Osteocyte (in vitro differentiated cells): Measurements from ENCODE around the gene C15orf40. TPM values are rescaled to one million over a fixed set of nuclear protein-coding genes. Genes with fewer than 3 reads are reported as not detected.

Experiments
- DNase-seq: peaks from one replicate; pipeline ENCODE4 v3.0.0; 2021; ENCODE audit warnings: mixed read lengths; ENCODE audit not compliant: unreplicated experiment; ENCODE audit errors: extremely low spot score
- H3K27ac Mint-ChIP-seq: one replicate; pipeline ENCODE4 v1.8.0; 2021; ENCODE audit warnings: mild to moderate bottlenecking, mixed read lengths; ENCODE audit not compliant: unreplicated experiment
- H3K27me3 Mint-ChIP-seq: one replicate; pipeline ENCODE4 v1.8.0; 2021; ENCODE audit warnings: mixed read lengths; ENCODE audit not compliant: unreplicated experiment
- H3K36me3 Mint-ChIP-seq: one replicate; pipeline ENCODE4 v1.8.0; 2021; ENCODE audit warnings: mixed read lengths; ENCODE audit not compliant: unreplicated experiment
- H3K4me1 Mint-ChIP-seq: one replicate; pipeline ENCODE4 v1.8.0; 2021; ENCODE audit warnings: mixed read lengths; ENCODE audit not compliant: unreplicated experiment
- H3K4me3 Mint-ChIP-seq: one replicate; pipeline ENCODE4 v1.8.0; 2021; ENCODE audit warnings: mild to moderate bottlenecking, moderate library complexity, mixed read lengths; ENCODE audit not compliant: unreplicated experiment
- H3K9me3 Mint-ChIP-seq: one replicate; pipeline ENCODE4 v1.8.0; 2021; ENCODE audit warnings: mixed read lengths; ENCODE audit not compliant: unreplicated experiment
- CTCF ChIP-seq: fragments of 200-600 bp; sonication (generic); IDR thresholded peaks from 2 replicates; pipeline ENCODE4 v1.5.0; 2021; ENCODE audit warnings: antibody characterized with exemption, mild to moderate bottlenecking, moderate library complexity
- total RNA-seq: library from RNA; stranded (reverse); gene quantifications from 2 replicates; pipeline ENCODE4 v1.2.1, GENCODE V29; 2021

Gene C15orf40
- total RNA-seq, 1 donor from 2014 or later, result 24.5 TPM

- no peak overlapping the region for H3K27ac Mint-ChIP-seq
- no peak overlapping the region for H3K4me3 Mint-ChIP-seq
- no peak for TF ChIP-seq CTCF
- no peaks in the 10 kb centered on the region for H3K9me3 Mint-ChIP-seq
- H3K4me1 Mint-ChIP-seq, result peaks cover 6% of the 10 kb centered on the region
- no peak for DNase-seq
- no peaks in the 10 kb centered on the region for H3K27me3 Mint-ChIP-seq
- peaks cover 4% of the 10 kb centered on the region for H3K36me3 Mint-ChIP-seq
Measured at GRCh38 chr15:82995938-82996337, 15.5 kb downstream of the C15orf40 start.

- H3K27me3 Mint-ChIP-seq, result no peaks in the 10 kb centered on the region
- DNase-seq, result peak; percentile 62
- no peaks in the 10 kb centered on the region for H3K9me3 Mint-ChIP-seq
- peaks cover 9% of the 10 kb centered on the region for H3K36me3 Mint-ChIP-seq
- no peak overlapping the region for H3K4me3 Mint-ChIP-seq
- no peak for TF ChIP-seq CTCF
- peaks cover 3% of the 10 kb centered on the region for H3K4me1 Mint-ChIP-seq
- no peak overlapping the region for H3K27ac Mint-ChIP-seq
Measured at GRCh38 chr15:82995076-82995475, 16.4 kb downstream of the C15orf40 start.

- Mint-ChIP-seq H3K4me3 (no peak overlapping the region), H3K27me3 (no peaks in the 10 kb centered on the region), H3K9me3 (no peaks in the 10 kb centered on the region), H3K36me3 (peaks cover 20% of the 10 kb centered on the region), H3K27ac (no peak overlapping the region), H3K4me1 (peaks cover 2% of the 10 kb centered on the region)
- DNase-seq, result no peak
- no peak for TF ChIP-seq CTCF
Measured at GRCh38 chr15:82993144-82993543, 18.3 kb downstream of the C15orf40 start.

GRCh38 chr15:82992436-82992998 is 18.9 kb downstream of the C15orf40 start:
- Mint-ChIP-seq H3K36me3 (peaks cover 20% of the 10 kb centered on the region), H3K27me3 (no peaks in the 10 kb centered on the region), H3K27ac (no peak overlapping the region), H3K4me1 (peaks cover 4% of the 10 kb centered on the region), H3K4me3 (no peak overlapping the region), H3K9me3 (no peaks in the 10 kb centered on the region)
- no peak for TF ChIP-seq CTCF
- DNase-seq, result no peak

- Mint-ChIP-seq H3K4me3 (peak overlapping the region; percentile 95), H3K4me1 (peaks cover 26% of the 10 kb centered on the region), H3K27ac (peak overlapping the region; percentile 94), H3K9me3 (no peaks in the 10 kb centered on the region), H3K36me3 (peaks cover 21% of the 10 kb centered on the region), H3K27me3 (no peaks in the 10 kb centered on the region)
- no peak for TF ChIP-seq CTCF
- DNase-seq, result no peak
Measured at GRCh38 chr15:82986442-82986780, 25.0 kb downstream of the C15orf40 start.
